ENCODE measurements around the gene SPPL2B. TPM values are rescaled to one million over a fixed set of nuclear protein-coding genes. Genes with fewer than 3 reads are reported as not detected.

Gene SPPL2B
- total and polyA plus RNA-seq, 9 of the 15 experiments (the other 6 are each of a cell fraction or from before 2014, with no cell fraction given): 0.20 to 81.2 (median 15.1) TPM

DNA sequence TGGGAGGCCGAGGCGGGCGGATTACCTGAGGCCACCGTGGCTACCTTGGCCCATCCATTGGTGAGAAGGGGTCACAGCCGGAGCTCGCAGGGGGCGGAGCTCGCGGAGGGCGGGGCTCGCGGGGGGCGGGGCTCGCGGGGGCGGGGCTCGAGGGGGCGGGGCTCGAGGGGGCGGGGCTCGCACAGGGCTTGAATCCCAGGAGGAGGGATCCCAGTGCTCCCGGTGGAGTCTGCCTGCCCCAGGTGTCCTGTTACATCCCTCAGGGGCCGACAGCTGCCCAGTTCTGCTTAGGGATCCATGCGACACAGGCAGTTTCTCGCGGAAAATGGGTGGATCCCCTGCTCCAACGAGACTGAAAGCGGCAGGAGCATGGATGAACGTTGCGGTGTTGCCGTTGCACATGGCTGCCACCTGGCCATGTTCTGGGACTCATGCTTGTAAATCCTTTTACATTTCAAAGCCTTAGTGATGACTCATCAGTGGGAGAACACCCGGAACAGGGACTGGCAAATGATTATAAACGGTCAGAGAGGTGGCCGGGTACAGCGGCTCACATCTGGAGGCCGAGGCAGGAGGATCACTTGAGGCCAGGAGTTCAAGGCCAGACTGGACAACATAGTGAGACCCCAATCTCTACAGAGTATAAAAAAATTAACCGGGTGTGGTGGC lies 56.7 kb downstream of the SPPL2B start (continued):
- TF ChIP-seq MGA (IDR thresholded peaks at IDR 0.05) (peak; percentile 90), PTRF (tag; IDR thresholded peaks at IDR 0.05) (no peak), JUND (IDR thresholded peaks at IDR 0.05; ENCODE audit: borderline replicate concordance, low read depth, low read length) (peak; percentile 96), JUND (tag; IDR thresholded peaks at IDR 0.05; ENCODE audit: borderline replicate concordance, low read depth, low read length) (peak; percentile 96), CCNT2 (IDR thresholded peaks at IDR 0.05; ENCODE audit: borderline replicate concordance, extremely low read depth, insufficient read length, low read depth, low read length) (no peak), SMAD3 (CRISPR knock-in tag; conservative IDR thresholded peaks at IDR 0.05) (no peak), ZNF316 (IDR thresholded peaks at IDR 0.05) (peak; percentile 88), ELK1 (CRISPR knock-in tag; IDR thresholded peaks at IDR 0.05) (no peak), NCOA1 (IDR thresholded peaks at IDR 0.05; ENCODE audit: low read depth) (no peak), CHD4 (IDR thresholded peaks at IDR 0.05; ENCODE audit: insufficient read depth, insufficient replicate concordance, low read depth, low read length, poor library complexity, severe bottlenecking) (peak; percentile 26)
- TF ChIP-seq, protein P1, sequence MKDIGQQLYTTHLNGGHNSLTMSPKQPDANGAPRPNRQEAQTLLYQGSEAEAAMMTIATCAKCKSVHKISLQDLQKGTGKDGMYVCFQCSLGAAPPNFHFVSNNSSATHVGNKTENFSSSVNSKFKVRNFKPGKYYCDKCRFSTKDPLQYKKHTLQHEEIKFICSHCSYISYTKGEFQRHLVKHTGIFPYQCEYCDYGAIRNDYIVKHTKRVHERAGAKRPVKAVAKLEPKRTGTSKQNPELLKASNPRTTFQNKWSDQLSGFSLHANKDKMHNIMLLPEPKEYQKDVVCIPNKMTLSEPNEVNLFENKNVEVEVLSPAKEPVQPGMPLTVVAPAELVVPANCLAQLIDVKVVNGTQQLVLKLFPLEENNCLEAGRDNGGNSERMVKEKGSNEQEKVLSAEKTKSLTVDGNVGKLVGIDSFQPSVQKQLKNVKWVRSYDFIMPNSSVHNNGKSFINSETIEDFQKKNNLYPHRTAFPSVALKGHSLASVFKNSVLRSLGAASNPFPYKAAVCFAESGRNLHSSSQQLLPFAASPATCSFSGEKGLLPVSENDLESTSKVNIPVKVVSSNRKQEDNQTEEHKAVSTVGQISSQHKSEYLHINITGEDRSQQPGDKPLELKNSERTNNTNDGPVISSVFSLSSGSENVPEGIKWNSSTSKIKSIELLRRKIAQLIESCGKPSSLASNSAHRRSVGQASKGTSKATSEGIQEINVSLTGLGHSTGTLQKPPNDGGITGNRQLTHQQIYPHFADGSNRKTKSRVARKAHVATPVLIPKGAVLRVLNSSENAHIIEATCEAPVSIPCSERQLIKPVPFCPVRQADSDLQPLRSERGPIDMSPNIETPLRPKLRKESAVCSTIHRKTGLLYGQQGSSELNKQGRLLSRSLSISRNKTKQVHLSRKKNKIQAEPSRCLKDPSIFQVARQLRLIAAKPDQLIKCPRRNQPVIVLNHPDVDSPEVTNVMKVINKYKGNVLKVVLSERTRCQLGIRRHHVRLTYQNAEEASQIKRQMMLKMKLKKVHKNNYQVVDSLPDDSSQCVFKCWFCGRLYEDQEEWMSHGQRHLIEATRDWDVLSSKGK (CRISPR knock-in tag; IDR thresholded peaks at IDR 0.05): no peak

Data from K562 (cell line).